Measurements from ENCODE around the gene CAPN10. TPM values are rescaled to one million over a fixed set of nuclear protein-coding genes. Genes with fewer than 3 reads are reported as not detected.
"Not testable (repeated sequence)": the region's sequence is repeated elsewhere in the genome, so short reads cannot be mapped to it uniquely, and the experiment has no call there.

The CAPN10 gene
- total RNA-seq, result 10 to 100 TPM; 91.1 to 93.2 TPM
- 10 to 100 TPM in 1 of 3 donors, 1 to 10 TPM in 2; 6.7 to 21.4 (median 9.8) TPM for polyA plus RNA-seq
- 65.8 to 117 (median 75.8) reads per million in 6 experiments for total RNA-seq

- POLR2A ChIA-PET, result interaction anchor here (0.6 to 11.3 kb wide), 13 partner anchors 8 to 1181 kb away, joined by 3 to 461 read pairs (median 4); partner anchors contain the start of genes ANKMY1, DUSP28 and RNPEPL1
- ATAC-seq, result peak; percentile 86 to 88
- H3K4me1 Mint-ChIP-seq, result peaks cover 30 to 76% (median 56%) of the 10 kb centered on the region in 4 donors
Measured at GRCh38 chr2:240586198-240586918, at the start of gene CAPN10. Gene CAPN10 (plus strand): TSS chr2:240586734. CDS start chr2:240586912, 178 bp downstream.

GRCh38 chr2:240538031-240538780 lies 48.3 kb upstream of the CAPN10 start:
- Mint-ChIP-seq H3K4me1 (peaks cover 8 to 34% (median 22%) of the 10 kb centered on the region in 4 donors), H3K4me3 (no peak overlapping the region), H3K36me3 (peaks cover 5 to 74% (median 34%) of the 10 kb centered on the region in 3 donors), H3K9me3 (peaks cover 0 to 6% (median 0%) of the 10 kb centered on the region in 9 donors), H3K27me3 (no peaks in the 10 kb centered on the region), H3K27ac (no peak overlapping the region)
- POLR2A ChIA-PET, result no interaction called here
- ATAC-seq, result no peak
- DNase-seq, result no peak

More at GRCh38 chr2:240586198-240586918, at the start of gene CAPN10:
- H3K36me3 Mint-ChIP-seq, result peaks cover 0 to 23% (median 2%) of the 10 kb centered on the region in 3 donors
- H3K9me3 Mint-ChIP-seq, result no peaks in the 10 kb centered on the region
- H3K4me3 Mint-ChIP-seq, result peak within 1 kb of the TSS; percentile 91 to 97 (median 96)
- peak; percentile 91 to 99 (median 96) for DNase-seq
- H3K27me3 Mint-ChIP-seq, result no peaks in the 10 kb centered on the region
- peak within 1 kb of the TSS; percentile 88 to 97 (median 95) for H3K27ac Mint-ChIP-seq

DNA sequence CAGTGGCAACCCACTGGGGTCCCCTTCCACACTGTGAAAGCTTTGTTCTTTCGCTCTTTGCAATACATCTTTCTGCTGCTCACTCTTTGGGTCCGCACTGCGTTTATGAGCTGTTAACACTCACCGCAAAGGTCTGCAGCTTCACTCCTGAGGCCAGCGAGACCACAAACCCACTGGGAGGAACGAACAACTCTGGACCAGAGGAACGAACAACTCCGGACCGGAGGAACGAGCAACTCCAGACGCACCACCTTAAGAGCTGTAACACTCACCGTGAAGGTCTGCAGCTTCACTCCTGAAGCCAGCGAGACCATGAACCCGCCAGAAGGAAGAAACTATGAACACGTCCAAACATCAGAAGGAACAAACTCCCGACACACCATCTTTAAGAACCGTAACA lies 47.4 kb upstream of the CAPN10 start:
- H3K27ac Mint-ChIP-seq, H3K27me3 Mint-ChIP-seq, POLR2A ChIA-PET, H3K9me3 Mint-ChIP-seq, DNase-seq, ATAC-seq, H3K4me3 Mint-ChIP-seq: not testable (repeated sequence)
- Mint-ChIP-seq H3K36me3 (peaks cover under 1 to 71% (median 27%) of the 10 kb centered on the region in 3 donors), H3K4me1 (peaks cover 8 to 34% (median 21%) of the 10 kb centered on the region in 4 donors)

- Mint-ChIP-seq H3K4me1 (peaks cover 8 to 34% (median 24%) of the 10 kb centered on the region in 4 donors), H3K4me3 (no peak overlapping the region), H3K27me3 (no peaks in the 10 kb centered on the region), H3K27ac (peak overlapping the region in 1 of 10 donors; percentile 46), H3K9me3 (no peaks in the 10 kb centered on the region), H3K36me3 (peaks cover 0 to 67% (median 21%) of the 10 kb centered on the region in 3 donors)
- no peak for DNase-seq
- ATAC-seq, result no peak
- POLR2A ChIA-PET, result interaction anchor here (1.2 kb wide), 1 partner anchor 26 kb away, joined by 4 read pairs; no protein-coding TSS in a partner anchor
Measured at GRCh38 chr2:240539906-240540305, 46.6 kb upstream of the CAPN10 start.

DNA sequence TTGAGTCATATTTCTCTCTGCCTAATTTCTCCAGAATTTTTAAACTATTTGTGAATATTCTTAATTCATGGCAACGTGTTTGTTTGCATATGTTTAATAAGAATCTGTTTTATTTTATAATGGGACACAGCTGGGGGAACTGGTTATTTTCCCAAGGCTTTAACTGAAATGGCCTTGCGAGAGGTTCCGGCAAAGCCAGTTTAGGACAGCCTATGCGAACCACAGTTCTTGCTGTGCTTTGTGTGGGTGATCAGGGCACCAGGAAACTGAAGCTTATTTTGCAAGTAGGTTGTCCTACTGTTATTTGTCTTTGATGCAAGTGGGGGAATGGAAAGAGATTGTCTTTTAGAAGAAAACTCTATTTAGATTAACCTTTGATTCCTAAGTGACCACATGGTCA lies 35.2 kb upstream of the CAPN10 start:
- POLR2A ChIA-PET, result interaction anchor here (0.9 to 1.3 kb wide), 3 partner anchors 9 to 35 kb away, joined by 3 to 4 read pairs (median 3); partner anchors contain the start of genes CAPN10, DUSP28 and RNPEPL1
- no peak for ATAC-seq
- Mint-ChIP-seq H3K27ac (peak overlapping the region in 2 of 10 donors; percentile 3 to 55), H3K27me3 (no peaks in the 10 kb centered on the region), H3K4me1 (peaks cover 6 to 31% (median 21%) of the 10 kb centered on the region in 4 donors), H3K36me3 (peaks cover 9 to 50% (median 26%) of the 10 kb centered on the region in 3 donors), H3K9me3 (peaks cover 0 to 4% (median 2%) of the 10 kb centered on the region in 9 donors), H3K4me3 (no peak overlapping the region)
- no peak for DNase-seq

- Mint-ChIP-seq H3K27ac (peak overlapping the region in 3 of 10 donors; percentile 3 to 55 (median 36)), H3K27me3 (no peaks in the 10 kb centered on the region), H3K36me3 (peaks cover 9 to 48% (median 26%) of the 10 kb centered on the region in 3 donors), H3K4me3 (no peak overlapping the region), H3K4me1 (peaks cover 11 to 36% (median 26%) of the 10 kb centered on the region in 4 donors), H3K9me3 (peaks cover 0 to 4% (median 2%) of the 10 kb centered on the region in 9 donors)
- no peak for ATAC-seq
- DNase-seq, result no peak
- POLR2A ChIA-PET, result no interaction called here
Measured at GRCh38 chr2:240551811-240552210, 34.7 kb upstream of the CAPN10 start.

DNA sequence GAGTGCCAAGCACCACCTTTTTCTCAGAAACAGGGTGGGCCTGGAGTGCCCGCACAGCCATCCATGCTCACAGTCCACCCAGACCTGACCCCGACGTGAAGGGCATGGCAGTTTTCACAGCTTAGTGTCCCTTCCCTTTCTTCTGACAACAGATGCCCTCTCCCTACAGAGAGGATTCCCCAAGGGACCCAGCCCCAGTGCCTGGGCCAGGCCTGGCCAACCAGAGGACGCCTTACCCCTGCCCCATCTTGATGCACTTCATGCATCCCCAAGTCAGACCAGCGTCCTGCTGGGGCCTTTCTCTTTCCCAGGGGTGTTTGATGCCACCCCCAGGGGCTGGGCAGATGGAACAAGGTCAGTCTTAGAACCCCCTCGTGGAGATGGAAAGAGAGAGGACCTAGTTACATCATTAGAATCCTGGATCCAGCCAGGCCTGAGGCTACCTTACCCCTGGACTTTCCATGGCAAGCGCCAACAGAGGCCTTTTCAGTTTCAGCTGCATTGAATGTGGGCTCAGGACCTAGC lies 32.5 kb upstream of the CAPN10 start:
- Mint-ChIP-seq H3K4me3 (no peak overlapping the region), H3K9me3 (peaks cover 0 to 4% (median 0%) of the 10 kb centered on the region in 9 donors), H3K27ac (peak overlapping the region in 2 of 10 donors; percentile 58 to 62), H3K27me3 (no peaks in the 10 kb centered on the region), H3K36me3 (peaks cover 9 to 42% (median 22%) of the 10 kb centered on the region in 3 donors), H3K4me1 (peaks cover 22 to 45% (median 39%) of the 10 kb centered on the region in 4 donors)
- POLR2A ChIA-PET, result interaction anchor here (0.9 to 1.7 kb wide), 2 partner anchors 10 to 13 kb away, joined by 3 to 4 read pairs; no protein-coding TSS in a partner anchor
- DNase-seq (peak in 1 of 10 donors; percentile 22), ATAC-seq (no peak)

DNA sequence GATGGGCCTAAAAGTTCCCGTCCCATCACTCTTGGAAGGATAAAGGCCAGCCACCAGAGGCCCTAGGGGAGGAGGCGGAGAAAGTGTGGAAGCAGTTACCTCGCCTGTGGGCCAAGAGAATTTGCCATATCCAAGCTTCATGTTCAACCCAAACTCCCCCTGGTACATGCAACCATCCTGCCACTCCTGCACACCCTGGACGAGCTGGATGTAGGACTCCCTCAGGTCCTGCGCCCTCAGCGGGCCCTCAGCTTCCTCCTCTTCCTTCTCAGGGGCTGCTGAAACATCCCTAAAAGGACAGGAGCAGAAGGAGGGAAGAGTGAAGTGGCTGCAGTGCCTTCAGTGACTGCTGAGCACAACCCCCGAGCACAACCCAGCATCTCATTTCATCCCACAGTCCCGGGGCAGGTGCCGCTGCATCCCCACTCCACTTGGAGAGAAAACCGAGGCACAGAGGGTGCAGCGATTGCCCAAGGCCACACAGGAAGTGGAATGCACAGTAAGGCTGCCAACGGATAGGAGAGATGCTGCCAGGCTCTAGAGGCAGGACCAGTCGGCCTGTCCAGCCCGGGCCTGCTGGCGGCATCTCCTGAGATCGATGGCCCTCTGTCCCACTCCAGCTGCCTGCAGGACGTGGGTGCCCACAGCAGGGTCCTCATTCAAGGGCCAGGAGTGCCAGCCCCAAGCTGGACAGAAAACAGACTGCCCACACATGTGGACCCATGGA lies 31.6 kb upstream of the CAPN10 start:
- POLR2A ChIA-PET, result interaction anchor here (1.7 to 19.2 kb wide), 2 partner anchors 10 to 30 kb away, joined by 4 to 461 read pairs; partner anchors contain the start of gene CAPN10
- Mint-ChIP-seq H3K4me1 (peaks cover 25 to 54% (median 48%) of the 10 kb centered on the region in 4 donors), H3K36me3 (peaks cover 9 to 38% (median 21%) of the 10 kb centered on the region in 3 donors), H3K9me3 (peaks cover 0 to 4% (median 0%) of the 10 kb centered on the region in 9 donors), H3K4me3 (no peak overlapping the region), H3K27me3 (no peaks in the 10 kb centered on the region), H3K27ac (peak overlapping the region in 1 of 10 donors; percentile 40)
- ATAC-seq (no peak), DNase-seq (peak in 1 of 10 donors; percentile 27)

DNA sequence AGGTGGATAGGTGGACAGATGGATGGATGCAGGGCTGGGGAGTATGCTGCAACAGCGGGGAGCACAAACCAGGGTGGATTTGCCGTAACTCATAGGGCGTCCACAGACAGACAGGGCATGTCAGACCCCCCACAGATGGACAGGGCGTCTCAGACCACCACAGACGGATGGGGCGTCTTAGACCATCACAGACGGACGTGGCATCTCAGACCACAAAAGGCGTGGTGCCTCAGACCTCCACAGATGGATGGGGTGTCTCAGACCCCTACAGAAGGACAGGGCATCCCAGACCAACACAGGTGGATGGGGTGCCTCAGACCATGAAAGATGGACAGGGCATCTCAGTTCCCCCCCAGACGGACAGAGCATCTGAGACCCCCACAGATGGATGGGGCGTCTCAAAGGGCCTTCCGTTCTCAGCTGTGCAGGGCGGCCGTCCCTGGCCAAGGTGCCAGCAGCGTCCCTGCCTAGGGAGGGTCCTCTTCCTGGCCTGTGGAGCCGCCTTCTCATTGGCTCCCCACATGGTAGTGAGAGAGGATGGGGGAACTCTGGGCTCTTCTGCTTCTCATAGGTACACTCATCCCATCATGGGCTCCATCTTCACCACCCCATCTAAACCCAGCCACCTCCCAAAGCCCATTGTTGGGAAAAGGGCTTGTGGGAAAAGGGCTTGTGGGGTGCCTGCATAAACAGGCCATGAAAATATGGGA lies 30.8 kb upstream of the CAPN10 start:
- no peaks in the 10 kb centered on the region for H3K27me3 Mint-ChIP-seq
- H3K27ac Mint-ChIP-seq, result peak overlapping the region in 1 of 10 donors; percentile 40
- POLR2A ChIA-PET, result interaction anchor here (1.7 to 19.2 kb wide), 3 partner anchors 9 to 29 kb away, joined by 4 to 461 read pairs (median 99); partner anchors contain the start of genes CAPN10 and RNPEPL1
- ATAC-seq (no peak), DNase-seq (peak in 1 of 10 donors; percentile 54)
- peaks cover 7 to 35% (median 16%) of the 10 kb centered on the region in 3 donors for H3K36me3 Mint-ChIP-seq
- no peak overlapping the region for H3K4me3 Mint-ChIP-seq
- H3K9me3 Mint-ChIP-seq, result peaks cover 0 to 4% (median 0%) of the 10 kb centered on the region in 9 donors
- H3K4me1 Mint-ChIP-seq, result peaks cover 27 to 55% (median 49%) of the 10 kb centered on the region in 4 donors

DNA sequence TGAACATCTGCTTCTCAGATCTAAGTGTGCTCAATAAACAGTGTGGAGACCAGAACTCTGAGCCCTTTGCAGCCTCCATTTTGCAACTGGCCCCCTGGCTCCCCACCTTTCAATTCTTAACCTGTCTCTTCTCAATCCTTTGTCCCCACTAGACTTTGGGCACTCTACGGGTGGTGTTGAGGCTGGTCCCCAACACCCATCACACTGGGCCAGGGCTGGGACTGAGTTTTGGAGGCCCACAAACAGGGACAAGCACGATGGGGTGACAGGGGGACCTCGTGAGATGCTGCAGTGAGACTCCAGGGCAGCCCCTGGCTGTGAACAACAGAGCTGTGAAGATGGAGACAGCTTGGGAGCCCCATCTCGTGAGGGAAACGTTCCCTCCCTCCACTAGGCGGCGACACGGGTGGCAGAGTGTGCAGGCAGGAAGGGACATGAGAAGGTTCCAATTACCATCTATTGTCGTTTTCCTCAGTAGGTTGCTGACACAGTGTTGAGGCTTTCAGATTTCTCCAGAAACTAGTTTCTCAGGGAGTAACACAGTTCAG lies 29.9 kb upstream of the CAPN10 start:
- no peaks in the 10 kb centered on the region for H3K9me3 Mint-ChIP-seq
- DNase-seq (peak in 8 of 10 donors; percentile 37 to 78 (median 51)), ATAC-seq (no peak)
- H3K4me3 Mint-ChIP-seq, result peak overlapping the region; percentile 25 to 66 (median 56)
- H3K36me3 Mint-ChIP-seq, result peaks cover 4 to 25% (median 7%) of the 10 kb centered on the region in 3 donors
- POLR2A ChIA-PET, result interaction anchor here (6.7 to 19.2 kb wide), 2 partner anchors 13 to 28 kb away, joined by 99 to 461 read pairs; partner anchors contain the start of genes CAPN10 and RNPEPL1
- H3K27me3 Mint-ChIP-seq, result no peaks in the 10 kb centered on the region
- H3K27ac Mint-ChIP-seq, result peak overlapping the region in 2 of 10 donors; percentile 53 to 62
- peaks cover 30 to 61% (median 52%) of the 10 kb centered on the region in 4 donors for H3K4me1 Mint-ChIP-seq

Data from naive thymus-derived CD8-positive, alpha-beta T cell (primary cell).